Renal cortex interstitium (tissue), 11 donors: ENCODE measurements around the gene CEACAM19. TPM values are rescaled to one million over a fixed set of nuclear protein-coding genes. Genes with fewer than 3 reads are reported as not detected.
A peak's percentile ranks its signal among the peaks of the same experiment; 100 is the strongest.
"Not testable (repeated sequence)": the region's sequence is repeated elsewhere in the genome, so short reads cannot be mapped to it uniquely, and the experiment has no call there.

Experiments used
- DNase-seq, 11 donors: peaks; one replicate each; pipeline ENCODE4 v3.0.0-alpha.2; 2013; ENCODE audit warnings: low read depth in 9 of 11, low spot score in 4 of 11; ENCODE audit errors: extremely low read depth in 1 of 11
- polyA plus RNA-seq, 3 donors: library from polyadenylated mRNA; unstranded; fragments of 120-200 nt; gene quantifications; one replicate each; pipeline ENCODE4 v1.2.1, GENCODE V29; 2013; ENCODE audit not compliant: insufficient read length in 3 of 3

The CEACAM19 gene
- polyA plus RNA-seq, 3 donors, result 12.3 to 24.0 (median 12.5) TPM

DNA sequence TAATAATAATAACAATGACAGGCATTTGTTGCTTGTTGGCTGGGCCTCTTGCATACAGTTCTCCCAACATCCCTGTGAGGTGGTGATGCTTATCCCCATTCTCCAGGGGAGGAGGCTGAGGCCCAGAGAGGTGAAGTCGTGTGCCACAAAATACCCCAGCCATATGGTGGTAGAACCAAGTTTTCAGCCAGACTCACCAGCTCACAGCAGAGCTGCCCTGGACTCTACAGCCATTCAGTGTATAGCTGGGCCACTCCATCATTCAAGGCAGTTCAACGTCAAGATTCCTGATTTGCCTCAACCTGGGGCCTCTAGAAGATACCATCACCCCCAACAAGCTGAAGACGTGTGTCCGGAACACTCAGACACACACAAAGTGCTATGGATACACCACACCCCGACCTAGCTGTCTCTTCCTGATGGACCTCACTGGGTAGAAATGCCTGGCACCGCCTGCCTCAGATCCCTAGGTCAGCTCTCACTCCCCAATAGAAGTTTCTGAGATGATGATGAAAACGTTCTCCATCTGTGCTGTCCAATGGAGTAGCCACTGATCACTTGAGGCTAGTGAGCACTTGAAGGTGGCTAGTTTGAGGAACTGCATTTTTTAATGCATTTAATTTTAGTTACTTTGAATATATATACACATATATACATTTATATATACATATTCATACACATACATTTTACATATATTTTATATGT is 4.3 kb upstream of the CEACAM19 start:
- no peak for DNase-seq

GRCh38 chr19:44668985-44669764 is 2.1 kb upstream of the CEACAM19 start:
- no peak for DNase-seq

GRCh38 chr19:44670027-44670426 is 1.3 kb upstream of the CEACAM19 start:
- DNase-seq, result not testable (repeated sequence)

DNA sequence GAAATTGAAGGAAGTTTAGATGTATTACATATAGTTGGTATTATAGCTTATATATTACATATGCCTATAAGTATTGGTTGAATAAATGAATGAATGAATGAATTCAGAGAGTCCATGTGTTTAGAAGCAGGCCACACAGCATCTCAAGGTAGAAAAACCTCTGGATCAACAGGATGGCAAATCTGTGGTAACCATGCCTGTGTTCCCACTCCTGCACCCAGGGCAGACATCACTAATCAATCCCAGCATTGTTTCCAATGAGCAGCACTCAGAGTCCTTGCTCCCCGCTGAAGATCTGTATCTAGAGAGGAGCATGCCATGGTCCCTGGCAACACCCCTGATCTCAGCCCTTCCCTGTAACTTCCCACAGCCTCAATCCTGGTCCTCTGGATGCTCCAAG is 944 bp downstream of the CEACAM19 start:
- DNase-seq, result no peak

GRCh38 chr19:44673510-44673909 is 2.2 kb downstream of the CEACAM19 start:
- no peak for DNase-seq

DNA sequence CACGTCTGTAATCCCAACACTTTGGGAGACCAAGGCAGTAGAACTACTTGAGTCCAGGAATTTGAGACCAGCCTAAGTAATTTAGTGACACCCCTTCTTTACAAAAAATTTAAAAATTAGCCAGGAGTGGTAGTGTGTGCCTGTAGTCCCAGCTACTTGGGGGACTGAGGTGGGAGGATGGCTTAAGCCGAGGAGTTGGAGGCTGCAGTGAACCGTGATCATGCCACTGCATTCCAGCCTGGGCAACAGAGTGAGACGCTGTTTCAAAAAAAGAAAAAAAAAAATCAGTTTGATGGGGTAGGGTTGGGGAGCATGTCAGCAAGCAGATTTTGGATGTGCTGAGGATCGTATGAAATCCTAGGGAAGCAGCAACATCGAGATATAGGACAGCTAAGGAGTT is 4.2 kb downstream of the CEACAM19 start:
- peak in 1 of 11 donors; percentile 38 for DNase-seq

- no peak for DNase-seq
These were observed 5.9 kb downstream of the CEACAM19 start for GRCh38 chr19:44677019-44677811.

DNA sequence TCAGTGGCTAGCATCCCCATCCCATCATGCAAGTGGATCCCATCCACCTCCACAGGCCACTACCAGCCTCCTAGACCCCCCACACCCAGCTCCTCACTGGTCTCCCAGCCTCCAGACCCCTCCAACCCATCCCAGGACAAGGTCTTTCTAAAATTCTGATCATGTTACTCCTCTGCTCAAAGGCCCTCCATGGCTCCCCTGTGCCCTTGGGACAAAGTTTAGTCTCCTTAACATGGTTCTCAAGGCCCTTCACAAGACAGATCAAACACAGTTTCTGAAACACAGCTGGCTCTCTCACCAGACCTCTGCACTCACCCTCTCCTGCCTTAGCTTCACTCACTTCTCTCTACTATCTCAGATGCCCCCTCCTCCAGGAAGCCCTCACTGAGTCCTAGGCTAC is 9.3 kb downstream of the CEACAM19 start:
- DNase-seq, result no peak

- DNase-seq, result no peak
These were observed 10.9 kb downstream of the CEACAM19 start for GRCh38 chr19:44681992-44682790.

- no peak for DNase-seq
These were observed 11.5 kb downstream of the CEACAM19 start for GRCh38 chr19:44682807-44683206.

DNA sequence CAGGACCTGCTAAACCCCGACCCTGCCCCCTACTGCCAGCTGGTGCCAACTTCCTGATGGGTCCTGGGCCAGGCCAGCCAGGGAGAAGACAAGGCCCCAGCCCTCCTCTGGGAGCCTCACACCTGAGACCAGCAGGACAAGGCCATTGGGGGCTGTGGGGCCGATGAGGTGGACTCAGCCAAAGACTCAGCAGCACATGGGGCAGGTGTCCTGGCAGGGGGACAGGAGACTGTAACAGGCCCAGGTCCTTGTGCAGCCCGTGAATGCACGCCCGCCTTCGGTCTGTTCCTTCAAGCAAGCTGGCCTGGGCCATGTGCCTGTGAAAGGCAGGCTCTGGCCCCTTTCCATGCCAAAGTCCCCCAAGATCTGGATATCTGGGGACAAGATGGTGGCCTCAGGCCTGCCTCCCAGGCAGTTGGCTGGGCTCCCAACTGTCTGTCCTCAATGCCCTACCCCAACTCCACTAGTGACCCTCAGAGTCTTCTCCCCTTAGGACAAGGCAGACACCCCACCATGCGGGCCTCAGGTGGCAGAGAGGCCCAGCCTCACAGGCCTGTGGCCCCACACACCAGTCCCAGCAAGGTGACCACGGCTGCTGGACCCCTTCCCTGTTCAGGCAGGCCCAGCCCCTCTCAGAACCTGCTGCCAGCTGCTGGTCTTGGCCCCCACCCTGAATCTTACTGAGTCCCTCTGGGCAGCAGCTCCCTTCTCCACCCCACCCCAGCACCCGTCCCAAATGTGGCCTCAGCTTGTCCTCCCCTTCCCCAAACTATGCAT is 12.3 kb downstream of the CEACAM19 start:
- no peak for DNase-seq

DNA sequence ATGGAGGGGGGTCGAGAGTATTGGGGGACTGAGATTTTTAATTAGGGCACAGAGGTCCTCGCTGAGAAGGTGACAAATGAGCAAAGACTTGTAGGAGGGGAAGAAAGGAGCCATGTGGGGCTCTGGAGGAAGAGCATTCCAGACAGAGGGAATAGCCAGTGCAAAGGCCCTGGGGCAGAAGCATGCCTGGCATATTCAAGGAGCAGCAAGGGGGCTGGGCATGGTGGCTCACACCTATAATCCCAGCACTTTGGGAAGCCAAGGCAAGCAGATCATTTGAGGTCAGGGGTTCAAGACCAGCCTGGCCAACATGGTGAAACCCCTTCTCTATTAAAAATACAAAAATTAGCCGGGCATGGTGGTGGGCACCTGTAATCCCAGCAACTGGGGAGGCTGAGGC is 13.1 kb downstream of the CEACAM19 start:
- not testable (repeated sequence) for DNase-seq

DNA sequence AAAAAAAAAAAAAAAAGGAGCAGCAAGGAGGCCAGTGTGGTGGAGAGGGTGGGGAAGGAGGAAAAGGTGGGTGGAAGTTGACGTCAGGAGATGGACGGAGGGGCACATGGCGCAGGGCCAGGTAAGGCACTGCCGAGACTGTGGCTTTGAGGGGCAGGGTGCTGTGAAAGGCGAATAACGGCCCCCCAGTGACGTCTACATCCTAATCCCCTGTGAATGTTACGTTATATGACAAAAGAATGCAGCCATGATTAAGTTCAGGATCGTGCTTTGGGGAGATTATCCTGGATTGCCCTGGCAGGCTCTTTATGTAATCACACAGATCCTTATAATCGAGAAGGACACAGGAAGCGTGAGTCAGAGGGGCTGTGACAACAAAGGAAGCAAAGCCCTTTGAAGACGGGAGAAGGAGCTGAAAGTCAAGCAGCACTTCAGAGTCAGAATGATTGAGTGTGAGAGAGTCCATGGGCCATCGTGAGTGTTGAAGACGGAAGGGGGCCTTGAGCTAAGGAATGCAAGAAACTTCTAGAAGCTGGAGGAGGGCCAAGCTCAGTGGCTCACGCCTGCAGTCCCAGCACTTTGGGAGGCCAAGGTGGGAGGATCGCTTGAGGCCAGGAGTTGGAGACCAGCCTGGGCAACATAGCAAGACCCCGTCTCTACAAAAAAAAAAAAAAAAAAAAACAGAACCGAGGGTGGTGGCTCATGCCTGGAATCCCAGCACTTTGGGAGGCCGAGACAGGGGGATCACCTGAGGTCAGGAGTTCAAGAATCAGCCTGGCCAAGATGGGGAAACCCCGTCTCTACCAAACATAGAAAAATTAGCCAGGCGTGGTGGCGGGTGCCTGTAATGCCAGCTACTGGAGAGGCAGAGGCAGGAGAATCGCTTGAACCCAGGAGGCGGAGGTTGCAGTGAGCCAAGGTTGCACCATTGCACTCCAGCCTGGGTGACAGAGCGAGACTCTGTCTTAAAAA is 13.9 kb downstream of the CEACAM19 start:
- DNase-seq, result peak in 1 of 11 donors; percentile 43

- no peak for DNase-seq
These were observed 14.6 kb downstream of the CEACAM19 start for GRCh38 chr19:44685877-44686276.

DNA sequence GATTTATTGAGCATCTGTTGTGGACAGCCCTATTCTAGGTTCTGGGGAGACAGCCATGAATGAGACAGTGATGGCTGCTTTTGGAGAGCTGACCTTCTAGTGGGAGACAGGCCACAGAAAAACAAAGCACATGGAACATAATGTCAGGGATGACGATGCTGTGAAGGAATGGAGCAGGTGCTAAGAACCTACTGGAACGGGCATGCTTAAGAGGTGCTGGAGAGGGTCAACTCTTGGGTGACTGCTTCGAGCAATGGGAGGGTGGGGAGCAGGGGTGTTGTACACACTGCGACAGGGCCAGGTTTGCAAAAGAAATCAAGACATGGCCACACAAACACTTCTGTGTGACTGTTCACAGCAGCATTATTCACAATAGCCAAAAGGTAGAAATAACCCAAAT is 15.6 kb downstream of the CEACAM19 start:
- DNase-seq, result no peak

GRCh38 chr19:44687888-44688287 is 16.6 kb downstream of the CEACAM19 start:
- no peak for DNase-seq
